PC-3 (cell line): Measurements from ENCODE around the gene TMEM215. TPM values are rescaled to one million over a fixed set of nuclear protein-coding genes. Genes with fewer than 3 reads are reported as not detected.

Experiments used
- ATAC-seq: fragments of 200-7000 bp; cut with Tn5 transposase; 2 replicates; pipeline ENCODE4 v1.9.1; 2020; ENCODE audit warnings: mild to moderate bottlenecking, moderate library complexity
- BruUV-seq: library from RNA; stranded (reverse); fragments of 400-500 nt; replicated peaks from 2 replicates; lab custom pipeline; 2021; lab: Mats Ljungman, UMichigan
- CTCF ChIA-PET: fragments of 300-600 bp; sonication (Branson Sonifier 250); formaldehyde crosslinking; loops from one replicate; lab custom pipeline; 2022; ENCODE audit warnings: antibody characterized with exemption; lab: Charles Lee
- POLR2A ChIA-PET: fragments of 300-600 bp; sonication (Branson Sonifier 250); formaldehyde crosslinking; loops from one replicate; lab custom pipeline; 2022; ENCODE audit warnings: antibody characterized with exemption; ENCODE audit not compliant: unreplicated experiment; lab: Charles Lee
- DNase-seq: peaks from one replicate; pipeline ENCODE4 v3.0.0-alpha.2; 2015
- H2AFZ ChIP-seq: fragments of 300-600 bp; sonication (generic); 2 replicates; pipeline ENCODE4 v1.6.0; 2016; ENCODE audit warnings: antibody characterized with exemption, low read length
- H3F3A ChIP-seq: fragments of 300-600 bp; sonication (generic); one replicate; pipeline ENCODE4 v1.6.0; 2017; ENCODE audit warnings: antibody characterized with exemption, low read length, control low read depth, mild to moderate bottlenecking; ENCODE audit not compliant: unreplicated experiment
- H3K27ac ChIP-seq: fragments of 300-600 bp; sonication (generic); 2 replicates; pipeline ENCODE4 v1.5.1; 2016; ENCODE audit warnings: mild to moderate bottlenecking, low read length
- H3K27me3 ChIP-seq: fragments of 300-600 bp; sonication (generic); 2 replicates; pipeline ENCODE4 v1.6.1; 2016; ENCODE audit warnings: low read length, mixed read lengths
- H3K36me3 ChIP-seq: fragments of 300-600 bp; sonication (generic); 2 replicates; pipeline ENCODE4 v1.6.1; 2016; ENCODE audit warnings: low read depth, mixed run types, low read length, mixed read lengths
- H3K4me1 ChIP-seq: fragments of 300-600 bp; sonication (generic); 2 replicates; pipeline ENCODE4 v1.5.1; 2016; ENCODE audit warnings: low read length; ENCODE audit not compliant: insufficient read depth
- H3K4me2 ChIP-seq: fragments of 300-600 bp; sonication (generic); 2 replicates; pipeline ENCODE4 v1.6.0; 2016; ENCODE audit warnings: low read length
- H3K4me3 ChIP-seq: fragments of 300-600 bp; sonication (generic); 2 replicates; pipeline ENCODE4 v1.5.1; 2016; ENCODE audit warnings: mild to moderate bottlenecking, low read length, mixed read lengths
- H3K79me2 ChIP-seq: fragments of 300-600 bp; sonication (generic); 2 replicates; pipeline ENCODE4 v1.6.1; 2017; ENCODE audit warnings: low read length, mixed read lengths
- H3K9ac ChIP-seq: fragments of 300-600 bp; sonication (generic); 2 replicates; pipeline ENCODE4 v1.6.0; 2016; ENCODE audit warnings: mild to moderate bottlenecking, low read length
- H3K9me2 ChIP-seq: fragments of 300-600 bp; sonication (generic); replicated peaks from 2 replicates; pipeline ENCODE4 v1.6.1; 2016; ENCODE audit warnings: mixed run types, low read length, mixed read lengths
- H3K9me3 ChIP-seq: fragments of 300-600 bp; sonication (generic); 2 replicates; pipeline ENCODE4 v1.6.1; 2016; ENCODE audit warnings: low read length, mixed read lengths
- H4K20me1 ChIP-seq: fragments of 300-600 bp; sonication (generic); 2 replicates; pipeline ENCODE4 v1.6.1; 2016; ENCODE audit warnings: low read length, mixed read lengths
- EZH2 ChIP-seq: fragments of 300-600 bp; sonication (generic); IDR thresholded peaks from one replicate; pipeline ENCODE4 v1.6.1; 2017; ENCODE audit warnings: antibody characterized with exemption, mild to moderate bottlenecking, low read length; ENCODE audit not compliant: unreplicated experiment
- EZH2phosphoT487 ChIP-seq: fragments of 300-600 bp; sonication (generic); IDR thresholded peaks from 2 replicates; pipeline ENCODE4 v1.6.1; 2018; ENCODE audit warnings: mild to moderate bottlenecking, antibody characterized with exemption, low read length, borderline replicate concordance
- intact Hi-C: fragments of 100-400 bp; cut with micrococcal nuclease; formaldehyde crosslinking; loops from 2 replicates; pipeline ENCODE4 v1.9.0; 2023
- total RNA-seq: library from RNA; depleted of rRNA; stranded (reverse); fragments of >200 nt; gene quantifications from 2 replicates; pipeline ENCODE4 v1.2.3, GENCODE V29; 2014
- TF ChIP-seq, protein P1 (sequence below): fragments of 300-600 bp; sonication (generic); conservative IDR thresholded peaks from 2 replicates; pipeline ENCODE4 v1.5.1; 2017; ENCODE audit warnings: antibody characterized with exemption, low read depth, mild to moderate bottlenecking, low read length

The TMEM215 gene
- total RNA-seq, 1 experiment from 2014 or later = not detected

DNA sequence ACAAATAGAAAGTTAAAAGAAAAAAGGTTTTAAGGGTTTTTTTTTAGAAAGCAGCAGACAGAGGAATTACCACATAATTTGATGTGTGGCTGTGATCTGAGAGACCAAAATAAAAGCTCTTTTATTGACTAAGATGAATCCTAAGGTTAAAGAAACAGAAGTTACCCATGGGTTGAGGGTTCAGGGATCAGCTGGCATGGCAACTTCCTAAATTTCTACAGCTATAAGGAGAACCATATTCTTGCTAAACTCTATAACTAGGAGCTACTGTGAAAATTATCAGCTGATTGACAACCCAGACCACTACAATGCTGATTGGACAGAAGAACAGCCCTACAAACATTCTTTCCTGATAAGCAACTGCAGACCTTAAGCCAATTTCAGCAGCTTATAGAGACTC lies 40.2 kb downstream of the TMEM215 start:
- H3K4me1 ChIP-seq = no peaks in the 10 kb centered on the region
- no peaks in the 10 kb centered on the region for H3K9me3 ChIP-seq
- POLR2A ChIA-PET = no interaction called here
- H3F3A ChIP-seq = no peaks in the 10 kb centered on the region
- no TSS peak for BruUV-seq
- no peak overlapping the region for H2AFZ ChIP-seq
- H3K79me2 ChIP-seq = no peaks in the 10 kb centered on the region
- no peaks in the 10 kb centered on the region for H3K36me3 ChIP-seq
- peaks cover 85% of the 10 kb centered on the region for H3K27me3 ChIP-seq
- no peak overlapping the region for H3K4me2 ChIP-seq
- H3K9ac ChIP-seq = no peak overlapping the region
- H3K27ac ChIP-seq = no peak overlapping the region
- TF ChIP-seq EZH2phosphoT487 (no peak), EZH2 (no peak)
- TF ChIP-seq, protein P1, sequence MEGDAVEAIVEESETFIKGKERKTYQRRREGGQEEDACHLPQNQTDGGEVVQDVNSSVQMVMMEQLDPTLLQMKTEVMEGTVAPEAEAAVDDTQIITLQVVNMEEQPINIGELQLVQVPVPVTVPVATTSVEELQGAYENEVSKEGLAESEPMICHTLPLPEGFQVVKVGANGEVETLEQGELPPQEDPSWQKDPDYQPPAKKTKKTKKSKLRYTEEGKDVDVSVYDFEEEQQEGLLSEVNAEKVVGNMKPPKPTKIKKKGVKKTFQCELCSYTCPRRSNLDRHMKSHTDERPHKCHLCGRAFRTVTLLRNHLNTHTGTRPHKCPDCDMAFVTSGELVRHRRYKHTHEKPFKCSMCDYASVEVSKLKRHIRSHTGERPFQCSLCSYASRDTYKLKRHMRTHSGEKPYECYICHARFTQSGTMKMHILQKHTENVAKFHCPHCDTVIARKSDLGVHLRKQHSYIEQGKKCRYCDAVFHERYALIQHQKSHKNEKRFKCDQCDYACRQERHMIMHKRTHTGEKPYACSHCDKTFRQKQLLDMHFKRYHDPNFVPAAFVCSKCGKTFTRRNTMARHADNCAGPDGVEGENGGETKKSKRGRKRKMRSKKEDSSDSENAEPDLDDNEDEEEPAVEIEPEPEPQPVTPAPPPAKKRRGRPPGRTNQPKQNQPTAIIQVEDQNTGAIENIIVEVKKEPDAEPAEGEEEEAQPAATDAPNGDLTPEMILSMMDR = no peak
- H3K9me2 ChIP-seq = no peaks in the 10 kb centered on the region
- CTCF ChIA-PET = no interaction called here
- no peak overlapping the region for H3K4me3 ChIP-seq
- no peaks in the 10 kb centered on the region for H4K20me1 ChIP-seq
- DNase-seq = no peak
- intact Hi-C loops = no loop called here
- no peak for ATAC-seq

DNA sequence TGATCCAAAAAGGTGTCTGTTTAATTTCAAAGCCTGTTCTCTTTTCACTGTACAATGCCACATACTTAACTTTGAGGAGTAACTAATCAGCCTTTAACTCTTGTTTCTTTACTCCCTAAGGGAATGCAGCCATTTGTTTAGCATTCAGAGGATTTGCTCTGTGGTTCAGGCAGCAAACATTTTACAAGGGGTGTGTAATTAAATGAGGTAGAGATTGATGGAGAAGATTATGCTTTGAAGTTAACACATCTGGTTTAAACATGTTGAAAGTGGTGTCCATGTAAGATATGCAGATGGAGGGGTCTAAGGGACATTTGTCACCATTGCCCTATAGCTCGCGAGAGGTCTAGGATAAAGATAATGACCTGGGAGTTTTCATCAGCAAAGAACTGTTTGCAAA lies 41.9 kb downstream of the TMEM215 start:
- Histone ChIP-seq H2AFZ (no peak overlapping the region), H3K27ac (no peak overlapping the region), H3F3A (no peaks in the 10 kb centered on the region), H3K9me2 (no peaks in the 10 kb centered on the region), H3K79me2 (no peaks in the 10 kb centered on the region), H3K4me3 (no peak overlapping the region), H3K9ac (no peak overlapping the region), H4K20me1 (no peaks in the 10 kb centered on the region), H3K9me3 (no peaks in the 10 kb centered on the region), H3K4me1 (no peaks in the 10 kb centered on the region), H3K4me2 (no peak overlapping the region), H3K36me3 (no peaks in the 10 kb centered on the region), H3K27me3 (peaks cover 87% of the 10 kb centered on the region)
- ATAC-seq (no peak), DNase-seq (no peak)
- no TSS peak for BruUV-seq
- ChIA-PET CTCF (no interaction called here), POLR2A (no interaction called here)
- intact Hi-C loops = no loop called here
- TF ChIP-seq EZH2phosphoT487 = no peak
- TF ChIP-seq EZH2 = no peak
- TF ChIP-seq, protein P1 = no peak

DNA sequence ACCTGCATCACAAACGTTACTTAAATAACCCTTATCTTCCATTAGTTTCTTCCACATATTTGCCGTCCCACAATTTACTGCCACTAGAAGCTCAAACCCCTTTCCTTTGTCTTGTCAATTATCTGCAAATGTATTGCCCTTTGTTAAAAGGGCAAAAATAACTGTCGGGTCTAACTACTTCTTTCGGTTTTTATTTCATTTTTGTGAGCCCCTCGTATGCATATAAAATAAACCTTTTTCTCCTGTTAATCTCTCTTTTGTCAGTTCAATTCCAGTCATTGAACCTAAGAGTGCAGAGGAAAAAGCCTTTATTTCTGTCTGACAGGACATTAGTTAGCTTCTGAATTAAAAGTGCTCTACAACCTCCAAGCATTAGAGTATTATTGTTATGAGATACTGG lies 45.5 kb downstream of the TMEM215 start:
- no TSS peak for BruUV-seq
- H2AFZ ChIP-seq = no peak overlapping the region

More for the DNA sequence above, 45.5 kb downstream of the TMEM215 start:
- no peaks in the 10 kb centered on the region for H3K9me3 ChIP-seq
- ChIA-PET POLR2A (no interaction called here), CTCF (interaction anchor here (0.5 kb wide), 1 partner anchor 240 kb away, joined by 3 read pairs; no protein-coding TSS in a partner anchor)
- TF ChIP-seq, protein P1 = no peak
- no peak for TF ChIP-seq EZH2
- TF ChIP-seq EZH2phosphoT487 = no peak
- H3K36me3 ChIP-seq = no peaks in the 10 kb centered on the region
- ATAC-seq = no peak
- H4K20me1 ChIP-seq = no peaks in the 10 kb centered on the region
- H3K27me3 ChIP-seq = peaks cover 84% of the 10 kb centered on the region
- no peaks in the 10 kb centered on the region for H3K79me2 ChIP-seq
- no peak overlapping the region for H3K4me2 ChIP-seq
- DNase-seq = no peak
- H3F3A ChIP-seq = no peaks in the 10 kb centered on the region
- no peak overlapping the region for H3K9ac ChIP-seq
- intact Hi-C loops = no loop called here
- no peaks in the 10 kb centered on the region for H3K4me1 ChIP-seq
- no peak overlapping the region for H3K27ac ChIP-seq
- no peaks in the 10 kb centered on the region for H3K9me2 ChIP-seq
- no peak overlapping the region for H3K4me3 ChIP-seq
